Retinal pigment epithelial cell (primary cell): ENCODE measurements around the gene HS6ST3.

Experiments used
- DNase-seq: peaks from one replicate; pipeline ENCODE4 v3.0.0-alpha.2; 2010; ENCODE audit warnings: low read depth
- H3K4me3 ChIP-seq: 2 replicates; pipeline ENCODE4 v1.5.1; 2011; ENCODE audit warnings: mild to moderate bottlenecking, low read length, control low read depth, moderate library complexity
- TF ChIP-seq, protein P1 (sequence below): conservative IDR thresholded peaks from 2 replicates; pipeline ENCODE4 v1.5.1; 2011; ENCODE audit warnings: low read depth, low read length, control low read depth, inconsistent platforms

HS6ST3 gene

DNA sequence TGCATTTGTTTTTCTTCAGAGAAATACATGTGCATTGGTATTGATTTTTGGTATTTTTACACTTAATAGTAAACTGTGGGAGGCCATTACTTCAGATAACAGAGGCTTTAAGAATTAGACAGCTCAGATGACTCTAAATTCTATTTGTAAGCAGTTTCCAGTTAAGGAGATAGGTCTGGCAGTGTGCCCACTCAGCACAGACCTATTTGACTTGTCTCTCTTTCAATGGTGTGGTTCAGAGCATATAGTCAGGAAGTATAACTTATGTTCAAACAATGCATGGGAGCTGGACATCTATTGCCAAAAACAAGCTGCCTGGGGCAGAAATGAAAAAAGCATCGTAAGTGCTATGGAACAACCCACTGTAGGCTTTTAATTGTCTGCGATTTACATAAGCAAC, 370.7 kb downstream of the HS6ST3 start:
- no peak overlapping the region for H3K4me3 ChIP-seq
- TF ChIP-seq, protein P1, sequence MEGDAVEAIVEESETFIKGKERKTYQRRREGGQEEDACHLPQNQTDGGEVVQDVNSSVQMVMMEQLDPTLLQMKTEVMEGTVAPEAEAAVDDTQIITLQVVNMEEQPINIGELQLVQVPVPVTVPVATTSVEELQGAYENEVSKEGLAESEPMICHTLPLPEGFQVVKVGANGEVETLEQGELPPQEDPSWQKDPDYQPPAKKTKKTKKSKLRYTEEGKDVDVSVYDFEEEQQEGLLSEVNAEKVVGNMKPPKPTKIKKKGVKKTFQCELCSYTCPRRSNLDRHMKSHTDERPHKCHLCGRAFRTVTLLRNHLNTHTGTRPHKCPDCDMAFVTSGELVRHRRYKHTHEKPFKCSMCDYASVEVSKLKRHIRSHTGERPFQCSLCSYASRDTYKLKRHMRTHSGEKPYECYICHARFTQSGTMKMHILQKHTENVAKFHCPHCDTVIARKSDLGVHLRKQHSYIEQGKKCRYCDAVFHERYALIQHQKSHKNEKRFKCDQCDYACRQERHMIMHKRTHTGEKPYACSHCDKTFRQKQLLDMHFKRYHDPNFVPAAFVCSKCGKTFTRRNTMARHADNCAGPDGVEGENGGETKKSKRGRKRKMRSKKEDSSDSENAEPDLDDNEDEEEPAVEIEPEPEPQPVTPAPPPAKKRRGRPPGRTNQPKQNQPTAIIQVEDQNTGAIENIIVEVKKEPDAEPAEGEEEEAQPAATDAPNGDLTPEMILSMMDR = no peak
- no peak for DNase-seq

DNA sequence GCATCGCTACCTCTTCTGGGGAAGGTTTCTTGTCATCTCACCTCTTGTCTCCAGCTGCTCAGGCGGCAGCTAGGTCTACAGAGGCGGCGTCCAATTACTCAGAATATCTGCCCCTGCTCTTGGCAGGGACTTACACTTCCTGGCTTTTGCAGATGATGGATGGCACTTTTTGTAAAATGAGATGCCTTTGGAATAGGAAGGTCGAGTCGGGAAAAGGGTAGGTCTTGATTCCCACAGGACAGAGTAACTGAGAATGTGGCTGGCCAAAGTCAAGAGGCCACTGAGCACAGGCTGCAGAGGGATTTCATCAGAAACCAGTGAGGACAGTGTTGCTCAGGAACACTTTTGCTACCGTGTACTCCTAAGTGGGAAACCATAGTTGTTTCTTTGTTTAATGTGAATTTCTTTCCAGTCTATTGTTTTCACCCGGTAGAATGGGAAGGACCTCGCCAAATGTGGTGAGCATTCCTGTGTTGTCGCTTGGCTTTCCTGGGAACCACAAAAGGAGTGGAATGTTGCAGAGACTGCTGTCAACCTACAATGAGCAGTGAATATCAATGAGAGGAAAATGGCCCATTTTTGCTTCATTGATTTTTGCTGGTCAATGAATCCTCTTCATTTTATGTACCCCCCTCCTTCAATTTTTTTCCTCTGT, 383.7 kb downstream of the HS6ST3 start:
- H3K4me3 ChIP-seq = no peak overlapping the region
- TF ChIP-seq, protein P1 = no peak
- no peak for DNase-seq

DNA sequence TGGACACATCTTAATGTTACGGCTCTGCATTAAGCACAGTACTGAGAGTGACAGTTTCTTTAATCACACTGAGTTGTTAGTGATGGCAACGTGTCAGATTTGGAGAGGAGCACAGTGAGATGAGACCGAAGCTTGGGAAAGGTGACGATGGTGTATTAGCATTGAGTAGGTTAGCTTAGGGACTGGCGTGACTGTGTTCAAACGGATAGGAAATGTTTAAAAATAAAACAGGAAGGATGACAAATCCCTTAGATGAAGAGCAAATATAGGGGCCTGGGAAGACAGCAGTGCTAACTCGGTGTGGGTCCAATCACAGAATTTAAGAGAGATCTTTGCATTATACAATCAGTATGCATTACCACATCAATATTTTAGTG, 384.3 kb downstream of the HS6ST3 start:
- H3K4me3 ChIP-seq = no peak overlapping the region
- TF ChIP-seq, protein P1 = no peak
- no peak for DNase-seq

DNA sequence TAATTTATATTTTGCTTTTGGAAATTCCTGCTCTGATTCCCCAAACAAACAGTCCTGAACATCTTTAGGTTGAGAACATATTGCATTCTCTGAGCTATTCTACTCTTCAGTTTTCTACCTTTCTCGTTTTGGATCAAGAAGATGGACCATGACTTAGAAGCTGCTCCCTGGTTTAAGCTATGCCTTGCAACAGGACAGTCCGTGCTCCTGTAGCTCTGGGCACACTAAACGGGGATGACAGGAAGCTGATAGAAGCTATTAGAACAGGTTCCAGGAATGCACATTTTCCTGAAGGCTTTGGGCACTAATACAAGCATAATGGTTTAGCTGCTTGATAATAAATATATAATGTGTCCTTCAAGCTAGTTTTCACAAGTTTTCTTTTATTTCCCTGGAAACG, 385.2 kb downstream of the HS6ST3 start:
- DNase-seq = no peak
- TF ChIP-seq, protein P1 = no peak
- H3K4me3 ChIP-seq = no peak overlapping the region

DNA sequence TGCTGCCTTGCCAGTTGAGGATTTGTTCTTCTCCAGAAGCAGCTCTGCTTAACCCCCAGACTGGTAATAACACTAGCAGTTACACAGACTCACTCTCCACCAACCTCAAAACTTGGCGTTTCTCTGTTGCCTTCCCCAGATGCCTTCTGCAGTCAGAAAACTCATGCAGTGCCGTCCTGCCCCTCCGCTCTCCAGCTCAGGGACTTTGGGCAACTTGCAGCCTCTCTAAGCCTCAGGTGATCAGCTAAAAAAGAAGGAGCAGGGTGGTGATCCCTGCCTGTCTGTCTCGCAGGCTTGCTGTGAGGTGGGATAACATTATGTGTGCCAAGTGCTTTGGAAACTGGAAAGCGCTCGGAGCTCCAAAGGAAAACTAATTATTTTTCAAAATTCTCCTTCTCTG, 391.6 kb downstream of the HS6ST3 start:
- no peak overlapping the region for H3K4me3 ChIP-seq
- TF ChIP-seq, protein P1 = no peak
- DNase-seq = no peak

DNA sequence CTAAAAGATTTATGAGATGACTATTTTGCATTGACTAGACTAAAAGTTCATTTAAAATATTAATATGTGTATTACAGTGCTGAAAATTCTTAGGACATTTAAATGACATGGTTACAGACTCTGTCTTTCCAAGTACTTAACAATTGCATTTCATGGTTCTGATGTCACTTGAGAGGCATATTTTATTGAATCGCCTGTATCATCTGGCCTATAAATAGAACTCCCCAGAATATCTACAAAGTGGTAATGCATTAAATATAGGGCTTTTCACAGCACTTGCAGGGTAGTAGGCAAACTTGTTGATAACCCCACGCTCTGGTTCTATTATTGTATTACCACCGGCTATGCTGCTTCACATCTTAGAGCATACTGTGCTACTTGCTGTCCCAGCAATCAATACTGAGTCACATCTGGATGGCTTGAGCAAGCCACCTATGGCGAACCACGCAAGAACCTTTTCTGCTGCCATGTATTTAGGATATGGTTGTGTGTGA, 400.6 kb downstream of the HS6ST3 start:
- H3K4me3 ChIP-seq = no peak overlapping the region
- TF ChIP-seq, protein P1 = no peak
- DNase-seq = no peak

DNA sequence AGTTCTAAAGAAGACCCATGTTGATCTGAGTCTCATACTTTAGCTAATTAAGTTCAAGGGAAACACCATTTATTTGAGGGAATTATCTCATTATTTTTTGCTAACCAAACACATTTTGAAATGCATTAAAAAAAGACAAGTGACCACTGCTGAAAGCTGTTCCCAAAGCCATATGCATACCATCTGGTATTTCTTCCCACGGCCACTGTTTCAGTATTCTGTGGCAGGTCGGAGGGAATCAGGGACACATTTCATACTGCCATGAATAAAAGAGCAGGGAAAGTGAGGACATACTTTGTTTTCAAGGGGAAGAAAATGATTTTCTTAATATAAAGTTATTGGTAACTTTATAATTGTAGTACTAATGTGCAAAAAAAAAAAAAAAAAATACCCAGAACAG, 401.2 kb downstream of the HS6ST3 start:
- no peak overlapping the region for H3K4me3 ChIP-seq
- TF ChIP-seq, protein P1 = no peak
- DNase-seq = no peak
